ENCODE measurements around the gene HCN1. TPM values are rescaled to one million over a fixed set of nuclear protein-coding genes. Genes with fewer than 3 reads are reported as not detected.
"Not testable (repeated sequence)": the region's sequence is repeated elsewhere in the genome, so short reads cannot be mapped to it uniquely, and the experiment has no call there.

HCN1 gene
- total RNA-seq, 1 donor from 2014 or later = 1.2 TPM

DNA sequence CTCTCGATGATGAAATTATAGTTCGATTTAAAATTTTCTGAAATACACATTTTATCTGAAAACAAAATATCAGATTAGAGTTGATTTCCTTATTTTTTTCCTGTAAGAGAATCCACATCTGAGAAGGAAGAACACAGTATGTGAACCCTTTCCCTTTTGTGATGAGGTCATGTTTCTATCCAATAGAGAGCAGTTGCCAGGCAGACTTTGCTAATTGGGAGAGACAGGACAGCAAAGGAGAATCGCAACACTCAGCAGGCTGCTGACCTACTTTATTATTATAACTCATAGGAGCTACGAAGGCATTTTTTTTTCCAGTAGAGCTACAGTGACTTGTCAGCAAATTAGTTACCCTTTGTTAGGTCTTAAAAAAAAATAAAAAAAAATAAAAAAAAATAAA is 242.1 kb downstream of the HCN1 start:
- Mint-ChIP-seq H3K4me1 (peaks cover 6% of the 10 kb centered on the region), H3K9me3 (peaks cover 5% of the 10 kb centered on the region), H3K4me3 (no peak overlapping the region), H3K27me3 (ENCODE audit: low read depth) (no peaks in the 10 kb centered on the region), H3K27ac (ENCODE audit: unreplicated experiment) (no peak overlapping the region), H3K36me3 (ENCODE audit: low read depth) (no peaks in the 10 kb centered on the region)
- no peak for DNase-seq (ENCODE audit: low read depth, low spot score)
- TF ChIP-seq, protein P1, sequence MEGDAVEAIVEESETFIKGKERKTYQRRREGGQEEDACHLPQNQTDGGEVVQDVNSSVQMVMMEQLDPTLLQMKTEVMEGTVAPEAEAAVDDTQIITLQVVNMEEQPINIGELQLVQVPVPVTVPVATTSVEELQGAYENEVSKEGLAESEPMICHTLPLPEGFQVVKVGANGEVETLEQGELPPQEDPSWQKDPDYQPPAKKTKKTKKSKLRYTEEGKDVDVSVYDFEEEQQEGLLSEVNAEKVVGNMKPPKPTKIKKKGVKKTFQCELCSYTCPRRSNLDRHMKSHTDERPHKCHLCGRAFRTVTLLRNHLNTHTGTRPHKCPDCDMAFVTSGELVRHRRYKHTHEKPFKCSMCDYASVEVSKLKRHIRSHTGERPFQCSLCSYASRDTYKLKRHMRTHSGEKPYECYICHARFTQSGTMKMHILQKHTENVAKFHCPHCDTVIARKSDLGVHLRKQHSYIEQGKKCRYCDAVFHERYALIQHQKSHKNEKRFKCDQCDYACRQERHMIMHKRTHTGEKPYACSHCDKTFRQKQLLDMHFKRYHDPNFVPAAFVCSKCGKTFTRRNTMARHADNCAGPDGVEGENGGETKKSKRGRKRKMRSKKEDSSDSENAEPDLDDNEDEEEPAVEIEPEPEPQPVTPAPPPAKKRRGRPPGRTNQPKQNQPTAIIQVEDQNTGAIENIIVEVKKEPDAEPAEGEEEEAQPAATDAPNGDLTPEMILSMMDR (conservative IDR thresholded peaks at IDR 0.05) = no peak

DNA sequence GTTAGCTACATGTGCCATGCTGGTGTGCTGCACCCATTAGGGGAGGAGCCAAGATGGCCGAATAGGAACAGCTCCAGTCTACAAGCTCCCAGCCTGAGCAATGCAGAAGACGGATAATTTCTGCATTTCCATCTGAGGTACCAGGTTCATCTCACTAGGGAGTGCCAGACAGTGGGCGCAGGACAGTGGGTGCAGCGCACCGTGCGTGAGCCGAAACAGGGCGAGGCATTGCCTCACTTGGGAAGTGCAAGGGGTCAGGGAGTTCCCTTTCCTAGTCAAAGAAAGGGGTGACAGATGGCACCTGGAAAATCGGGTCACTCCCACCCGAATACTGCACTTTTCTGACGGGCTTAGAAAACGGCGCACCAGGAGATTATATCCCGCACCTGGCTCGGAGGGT is 251.3 kb downstream of the HCN1 start:
- H3K36me3 Mint-ChIP-seq (ENCODE audit: low read depth) = not testable (repeated sequence)

DNA sequence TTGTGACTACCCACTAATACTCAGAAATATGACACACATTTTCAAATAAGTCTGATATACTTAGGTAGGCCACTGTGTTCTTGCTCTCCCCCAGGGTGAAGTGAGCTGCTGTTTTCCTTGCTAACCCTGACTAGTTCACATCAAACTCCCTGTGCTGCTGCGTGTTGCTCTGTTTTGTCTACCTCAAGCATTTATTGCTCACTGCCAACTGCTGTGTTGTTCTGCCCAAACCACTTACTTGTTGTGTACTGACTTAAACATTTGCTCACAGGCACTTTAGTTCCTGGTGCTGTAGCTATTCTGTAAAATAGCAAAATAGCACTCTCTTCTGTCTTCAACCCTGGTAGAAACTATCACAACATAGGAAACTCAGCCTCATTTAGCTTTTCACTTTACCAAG is 255.7 kb downstream of the HCN1 start:
- Mint-ChIP-seq H3K9me3 (no peaks in the 10 kb centered on the region), H3K4me1 (no peaks in the 10 kb centered on the region), H3K4me3 (no peak overlapping the region), H3K27ac (ENCODE audit: unreplicated experiment) (no peak overlapping the region), H3K36me3 (ENCODE audit: low read depth) (no peaks in the 10 kb centered on the region), H3K27me3 (ENCODE audit: low read depth) (no peaks in the 10 kb centered on the region)
- TF ChIP-seq, protein P1 (conservative IDR thresholded peaks at IDR 0.05) = no peak
- no peak for DNase-seq (ENCODE audit: low read depth, low spot score)

More for the DNA sequence above, 251.3 kb downstream of the HCN1 start:
- not testable (repeated sequence) for H3K4me1 Mint-ChIP-seq; H3K4me3 Mint-ChIP-seq; H3K27ac Mint-ChIP-seq (ENCODE audit: unreplicated experiment); DNase-seq (ENCODE audit: low read depth, low spot score); H3K9me3 Mint-ChIP-seq; H3K27me3 Mint-ChIP-seq (ENCODE audit: low read depth)

DNA sequence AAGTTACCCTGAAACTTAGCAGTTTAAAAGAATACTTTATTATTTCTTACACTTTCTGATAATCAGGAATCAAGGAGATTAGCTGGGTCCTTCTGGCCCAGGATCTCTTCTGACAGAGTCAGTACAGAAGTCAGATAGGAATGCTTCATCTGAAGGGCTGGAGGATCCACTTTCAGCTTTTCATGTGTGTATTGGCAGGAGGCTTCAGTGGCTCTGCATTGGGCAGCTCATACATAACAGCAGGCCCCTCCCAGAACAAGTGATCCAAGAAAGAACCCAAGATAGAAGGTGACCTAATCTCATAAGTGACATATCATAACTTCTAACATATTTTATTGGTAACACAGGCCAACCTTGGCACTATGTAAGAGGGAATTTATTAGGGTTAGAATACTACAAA is 258.4 kb downstream of the HCN1 start:
- no peak overlapping the region for H3K4me3 Mint-ChIP-seq
- no peaks in the 10 kb centered on the region for H3K9me3 Mint-ChIP-seq
- TF ChIP-seq, protein P1 (conservative IDR thresholded peaks at IDR 0.05) = no peak
- H3K4me1 Mint-ChIP-seq = no peaks in the 10 kb centered on the region
- no peak for DNase-seq (ENCODE audit: low read depth, low spot score)
- no peaks in the 10 kb centered on the region for H3K27me3 Mint-ChIP-seq (ENCODE audit: low read depth)
- no peak overlapping the region for H3K27ac Mint-ChIP-seq (ENCODE audit: unreplicated experiment)
- no peaks in the 10 kb centered on the region for H3K36me3 Mint-ChIP-seq (ENCODE audit: low read depth)

DNA sequence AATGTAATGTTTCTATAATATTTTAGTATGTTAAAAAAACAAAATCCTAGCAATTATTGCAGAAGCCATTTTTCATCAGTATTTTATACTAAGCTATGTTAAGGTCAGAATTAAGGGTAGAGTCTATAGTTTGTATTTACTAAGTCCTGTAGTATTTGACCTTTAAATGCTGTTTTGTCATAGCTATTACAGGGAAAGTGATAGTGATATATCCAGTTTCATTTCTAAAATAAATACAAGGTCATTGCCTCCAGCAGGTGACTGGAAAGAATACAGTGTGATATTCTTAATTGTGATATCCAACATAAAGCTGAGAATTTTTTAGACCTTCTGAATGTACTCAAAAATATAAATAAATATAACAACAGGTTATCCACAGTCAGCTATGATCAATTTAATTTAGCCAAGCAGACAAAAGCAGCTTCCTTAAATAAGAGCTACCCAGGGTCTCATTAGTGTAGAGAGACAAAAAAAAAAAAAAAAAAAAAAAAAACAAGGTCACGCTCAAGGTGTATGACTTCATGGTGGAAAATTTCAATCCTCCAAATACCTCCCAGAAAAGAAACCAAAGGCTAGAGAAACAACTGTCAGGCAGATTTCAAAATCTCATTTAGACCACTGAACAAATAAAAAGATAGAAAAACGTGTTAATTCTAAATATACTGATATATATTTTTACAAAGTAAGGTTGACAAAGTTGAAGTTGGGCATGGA is 278.7 kb downstream of the HCN1 start:
- TF ChIP-seq, protein P1 (conservative IDR thresholded peaks at IDR 0.05) = no peak
- no peaks in the 10 kb centered on the region for H3K4me1 Mint-ChIP-seq
- no peaks in the 10 kb centered on the region for H3K27me3 Mint-ChIP-seq (ENCODE audit: low read depth)
- H3K27ac Mint-ChIP-seq (ENCODE audit: unreplicated experiment) = no peak overlapping the region
- H3K9me3 Mint-ChIP-seq = no peaks in the 10 kb centered on the region
- DNase-seq (ENCODE audit: low read depth, low spot score) = no peak
- no peaks in the 10 kb centered on the region for H3K36me3 Mint-ChIP-seq (ENCODE audit: low read depth)
- H3K4me3 Mint-ChIP-seq = no peak overlapping the region

Data from neural crest cell (in vitro differentiated cells).